Cortex of kidney (tissue), 1 donor: ENCODE measurements around the gene C3orf20.

Experiments
- DNase-seq: peaks from one replicate; lab custom pipeline; 2025; lab: John Stamatoyannopoulos, UW

C3orf20 gene

GRCh38 chr3:14775011-14775410, 100.1 kb downstream of the C3orf20 start:
- DNase-seq, result no peak

- no peak for DNase-seq
Observed at GRCh38 chr3:14775563-14775962, 100.6 kb downstream of the C3orf20 start.

GRCh38 chr3:14779069-14779685, 104.2 kb downstream of the C3orf20 start:
- no peak for DNase-seq

GRCh38 chr3:14780927-14781507, 106.1 kb downstream of the C3orf20 start:
- no peak for DNase-seq

- DNase-seq, result no peak
Observed at GRCh38 chr3:14783480-14784086, 108.6 kb downstream of the C3orf20 start.

- DNase-seq, result no peak
Observed at GRCh38 chr3:14784087-14784681, 109.2 kb downstream of the C3orf20 start.

- DNase-seq, result no peak
Observed at GRCh38 chr3:14785207-14786155, 110.5 kb downstream of the C3orf20 start.

GRCh38 chr3:14786369-14786768, 111.4 kb downstream of the C3orf20 start:
- DNase-seq, result no peak

- no peak for DNase-seq
Observed at GRCh38 chr3:14787630-14788029, 112.7 kb downstream of the C3orf20 start.

- DNase-seq, result no peak
Observed at GRCh38 chr3:14788644-14789043, 113.7 kb downstream of the C3orf20 start.

GRCh38 chr3:14789221-14789620, 114.3 kb downstream of the C3orf20 start:
- no peak for DNase-seq

GRCh38 chr3:14789640-14790285, 114.8 kb downstream of the C3orf20 start:
- DNase-seq, result no peak

- no peak for DNase-seq
Observed at GRCh38 chr3:14791343-14791945, 116.5 kb downstream of the C3orf20 start.

- DNase-seq, result no peak
Observed at GRCh38 chr3:14792691-14793121, 117.8 kb downstream of the C3orf20 start.

- DNase-seq, result no peak
Observed at GRCh38 chr3:14793126-14793857, 118.4 kb downstream of the C3orf20 start.

- no peak for DNase-seq
Observed at GRCh38 chr3:14793858-14794234, 118.9 kb downstream of the C3orf20 start.

- no peak for DNase-seq
Observed at GRCh38 chr3:14794435-14794834, 119.5 kb downstream of the C3orf20 start.

- DNase-seq, result no peak
Observed at GRCh38 chr3:14795996-14796395, 121.1 kb downstream of the C3orf20 start.

- DNase-seq, result no peak
Observed at GRCh38 chr3:14796403-14797077, 121.6 kb downstream of the C3orf20 start.

GRCh38 chr3:14797731-14798130, 122.8 kb downstream of the C3orf20 start:
- no peak for DNase-seq
